ENCODE results near the gene PDLIM4. TPM values are rescaled to one million over a fixed set of nuclear protein-coding genes. Genes with fewer than 3 reads are reported as not detected.

PDLIM4 gene
- total and polyA plus RNA-seq, 2 experiments from 2014 or later, result 25.2 to 31.8 TPM

DNA sequence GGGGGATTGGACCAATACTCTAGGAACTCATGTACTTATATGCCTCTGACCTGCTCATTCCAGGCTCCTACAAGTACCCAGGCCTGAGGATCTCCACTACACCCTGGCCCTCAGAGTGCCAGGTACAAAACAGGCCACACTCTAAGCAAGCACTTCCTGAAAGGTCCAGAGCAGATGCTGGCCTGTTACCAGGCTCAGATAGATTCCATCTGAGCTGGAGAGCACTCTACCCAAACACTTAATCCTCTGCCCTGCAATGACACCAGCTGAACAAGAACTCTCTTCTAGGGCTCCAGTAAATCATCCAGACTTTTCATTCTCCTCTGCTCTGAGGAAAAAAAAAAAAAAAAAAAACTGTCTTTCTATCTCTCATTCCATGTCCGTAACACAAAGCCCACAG lies 32.8 kb upstream of the PDLIM4 start (continued):
- TF ChIP-seq, protein P1, sequence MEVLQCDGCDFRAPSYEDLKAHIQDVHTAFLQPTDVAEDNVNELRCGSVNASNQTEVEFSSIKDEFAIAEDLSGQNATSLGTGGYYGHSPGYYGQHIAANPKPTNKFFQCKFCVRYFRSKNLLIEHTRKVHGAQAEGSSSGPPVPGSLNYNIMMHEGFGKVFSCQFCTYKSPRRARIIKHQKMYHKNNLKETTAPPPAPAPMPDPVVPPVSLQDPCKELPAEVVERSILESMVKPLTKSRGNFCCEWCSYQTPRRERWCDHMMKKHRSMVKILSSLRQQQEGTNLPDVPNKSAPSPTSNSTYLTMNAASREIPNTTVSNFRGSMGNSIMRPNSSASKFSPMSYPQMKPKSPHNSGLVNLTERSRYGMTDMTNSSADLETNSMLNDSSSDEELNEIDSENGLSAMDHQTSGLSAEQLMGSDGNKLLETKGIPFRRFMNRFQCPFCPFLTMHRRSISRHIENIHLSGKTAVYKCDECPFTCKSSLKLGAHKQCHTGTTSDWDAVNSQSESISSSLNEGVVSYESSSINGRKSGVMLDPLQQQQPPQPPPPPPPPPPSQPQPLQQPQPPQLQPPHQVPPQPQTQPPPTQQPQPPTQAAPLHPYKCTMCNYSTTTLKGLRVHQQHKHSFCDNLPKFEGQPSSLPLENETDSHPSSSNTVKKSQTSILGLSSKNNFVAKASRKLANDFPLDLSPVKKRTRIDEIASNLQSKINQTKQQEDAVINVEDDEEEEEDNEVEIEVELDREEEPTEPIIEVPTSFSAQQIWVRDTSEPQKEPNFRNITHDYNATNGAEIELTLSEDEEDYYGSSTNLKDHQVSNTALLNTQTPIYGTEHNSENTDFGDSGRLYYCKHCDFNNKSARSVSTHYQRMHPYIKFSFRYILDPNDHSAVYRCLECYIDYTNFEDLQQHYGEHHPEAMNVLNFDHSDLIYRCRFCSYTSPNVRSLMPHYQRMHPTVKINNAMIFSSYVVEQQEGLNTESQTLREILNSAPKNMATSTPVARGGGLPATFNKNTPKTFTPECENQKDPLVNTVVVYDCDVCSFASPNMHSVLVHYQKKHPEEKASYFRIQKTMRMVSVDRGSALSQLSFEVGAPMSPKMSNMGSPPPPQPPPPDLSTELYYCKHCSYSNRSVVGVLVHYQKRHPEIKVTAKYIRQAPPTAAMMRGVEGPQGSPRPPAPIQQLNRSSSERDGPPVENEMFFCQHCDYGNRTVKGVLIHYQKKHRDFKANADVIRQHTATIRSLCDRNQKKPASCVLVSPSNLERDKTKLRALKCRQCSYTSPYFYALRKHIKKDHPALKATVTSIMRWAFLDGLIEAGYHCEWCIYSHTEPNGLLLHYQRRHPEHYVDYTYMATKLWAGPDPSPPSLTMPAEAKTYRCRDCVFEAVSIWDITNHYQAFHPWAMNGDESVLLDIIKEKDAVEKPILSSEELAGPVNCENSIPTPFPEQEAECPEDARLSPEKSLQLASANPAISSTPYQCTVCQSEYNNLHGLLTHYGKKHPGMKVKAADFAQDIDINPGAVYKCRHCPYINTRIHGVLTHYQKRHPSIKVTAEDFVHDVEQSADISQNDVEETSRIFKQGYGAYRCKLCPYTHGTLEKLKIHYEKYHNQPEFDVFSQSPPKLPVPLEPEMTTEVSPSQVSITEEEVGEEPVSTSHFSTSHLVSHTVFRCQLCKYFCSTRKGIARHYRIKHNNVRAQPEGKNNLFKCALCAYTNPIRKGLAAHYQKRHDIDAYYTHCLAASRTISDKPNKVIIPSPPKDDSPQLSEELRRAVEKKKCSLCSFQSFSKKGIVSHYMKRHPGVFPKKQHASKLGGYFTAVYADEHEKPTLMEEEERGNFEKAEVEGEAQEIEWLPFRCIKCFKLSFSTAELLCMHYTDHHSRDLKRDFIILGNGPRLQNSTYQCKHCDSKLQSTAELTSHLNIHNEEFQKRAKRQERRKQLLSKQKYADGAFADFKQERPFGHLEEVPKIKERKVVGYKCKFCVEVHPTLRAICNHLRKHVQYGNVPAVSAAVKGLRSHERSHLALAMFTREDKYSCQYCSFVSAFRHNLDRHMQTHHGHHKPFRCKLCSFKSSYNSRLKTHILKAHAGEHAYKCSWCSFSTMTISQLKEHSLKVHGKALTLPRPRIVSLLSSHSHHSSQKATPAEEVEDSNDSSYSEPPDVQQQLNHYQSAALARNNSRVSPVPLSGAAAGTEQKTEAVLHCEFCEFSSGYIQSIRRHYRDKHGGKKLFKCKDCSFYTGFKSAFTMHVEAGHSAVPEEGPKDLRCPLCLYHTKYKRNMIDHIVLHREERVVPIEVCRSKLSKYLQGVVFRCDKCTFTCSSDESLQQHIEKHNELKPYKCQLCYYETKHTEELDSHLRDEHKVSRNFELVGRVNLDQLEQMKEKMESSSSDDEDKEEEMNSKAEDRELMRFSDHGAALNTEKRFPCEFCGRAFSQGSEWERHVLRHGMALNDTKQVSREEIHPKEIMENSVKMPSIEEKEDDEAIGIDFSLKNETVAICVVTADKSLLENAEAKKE (CRISPR knock-in tag; IDR thresholded peaks at IDR 0.05), result no peak
- no peak for TF ChIP-seq STAT1 (IDR thresholded peaks at IDR 0.05; ENCODE audit: unreplicated experiment)
- TF ChIP-seq JUNB (IDR thresholded peaks at IDR 0.05; ENCODE audit: unreplicated experiment), result no peak
- no peak for TF ChIP-seq CREB1 (CRISPR knock-in tag; IDR thresholded peaks at IDR 0.05; ENCODE audit: low read depth)
- TF ChIP-seq ZNF331 (CRISPR knock-in tag; IDR thresholded peaks at IDR 0.05; ENCODE audit: low read depth), result no peak
- no peak for TF ChIP-seq EZH2phosphoT487 (IDR thresholded peaks at IDR 0.05; ENCODE audit: unreplicated experiment)

DNA sequence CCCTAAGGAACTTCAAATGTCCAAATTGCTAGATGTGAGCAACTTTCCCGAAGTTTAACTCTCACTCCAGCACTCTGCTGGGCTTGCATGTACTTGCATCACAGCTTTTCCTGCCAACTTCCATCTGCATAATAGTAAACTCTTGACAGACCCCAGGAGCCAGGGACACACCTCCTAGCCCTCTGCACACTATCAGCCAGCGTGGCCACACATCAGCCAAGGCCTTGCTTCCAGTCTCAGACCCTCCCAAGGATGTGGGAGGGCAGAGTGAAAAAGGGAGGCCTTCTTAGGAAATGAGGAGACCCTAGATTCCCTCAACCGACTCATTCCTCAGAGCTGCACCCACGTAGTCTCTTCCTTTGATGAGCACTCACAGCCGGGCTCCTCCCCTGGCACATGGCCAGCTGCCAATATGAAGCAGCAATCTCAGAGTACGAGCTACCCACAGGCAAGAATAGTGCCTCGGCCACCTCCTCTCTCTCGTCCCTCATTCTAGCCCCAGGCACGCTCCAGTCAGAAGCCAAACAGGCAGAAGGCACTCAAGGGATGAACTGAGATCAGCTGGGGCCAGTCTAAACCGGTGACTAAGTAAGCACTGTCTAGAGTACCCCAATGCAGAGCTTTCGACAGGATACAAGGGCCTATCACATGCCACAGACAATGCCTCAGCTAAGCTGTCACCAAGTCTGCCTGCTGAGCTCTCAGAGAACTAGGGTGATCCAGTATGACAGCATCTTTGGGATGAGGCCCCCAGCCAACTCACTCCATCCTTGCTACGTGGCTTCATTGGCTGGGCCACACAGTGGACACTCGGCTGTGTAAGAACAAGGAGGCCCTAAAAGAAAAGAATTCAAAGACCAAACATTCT lies 32.1 kb upstream of the PDLIM4 start:
- H3K27ac Mint-ChIP-seq, result no peak overlapping the region
- Histone ChIP-seq H2AFZ (no peak overlapping the region), H3K4me3 (no peak overlapping the region), H3K27ac (ENCODE audit: low read depth) (no peak overlapping the region), H3K4me1 (ENCODE audit: insufficient read depth) (no peaks in the 10 kb centered on the region), H3K79me2 (replicated peaks; ENCODE audit: insufficient read depth) (no peaks in the 10 kb centered on the region), H3K36me3 (ENCODE audit: insufficient read depth) (no peaks in the 10 kb centered on the region), H3F3A (replicated peaks; ENCODE audit: low read depth) (0 out of 2 replicates have a peak, but pooled peaks cover 3% of the 10 kb centered on the region), H4K20me1 (replicated peaks; ENCODE audit: insufficient read depth) (no peaks in the 10 kb centered on the region), H3K9me2 (ENCODE audit: insufficient read depth) (no peaks in the 10 kb centered on the region), H3K27me3 (ENCODE audit: insufficient read depth) (peaks cover 25% of the 10 kb centered on the region), H3K4me2 (no peak overlapping the region)
- no peak for DNase-seq (ENCODE audit: low spot score)
- peaks cover 28% of the 10 kb centered on the region for H3K27me3 Mint-ChIP-seq (ENCODE audit: insufficient read depth, low read depth, poor library complexity)
- no peak for ATAC-seq
- H3K4me1 Mint-ChIP-seq, result peaks cover 12% of the 10 kb centered on the region; the same call in 2 of the 3 replicates
- no peaks in the 10 kb centered on the region for H3K36me3 Mint-ChIP-seq (ENCODE audit: low read depth)
- H3K9me3 Mint-ChIP-seq, result no peaks in the 10 kb centered on the region
- no peak overlapping the region; the same call in 2 of the 3 replicates for H3K4me3 Mint-ChIP-seq
- TF ChIP-seq CREB1 (CRISPR knock-in tag; IDR thresholded peaks at IDR 0.05; ENCODE audit: low read depth) (no peak), ETS1 (IDR thresholded peaks at IDR 0.05) (no peak), EZH2phosphoT487 (IDR thresholded peaks at IDR 0.05; ENCODE audit: unreplicated experiment) (no peak), JUNB (IDR thresholded peaks at IDR 0.05; ENCODE audit: unreplicated experiment) (no peak), REST (IDR thresholded peaks at IDR 0.05; ENCODE audit: unreplicated experiment) (no peak), POLR2AphosphoS5 (IDR thresholded peaks at IDR 0.05; ENCODE audit: low read depth) (no peak), NANOG (IDR thresholded peaks at IDR 0.05; ENCODE audit: borderline replicate concordance) (no peak), ZNF331 (CRISPR knock-in tag; IDR thresholded peaks at IDR 0.05; ENCODE audit: low read depth) (no peak), STAT1 (IDR thresholded peaks at IDR 0.05; ENCODE audit: unreplicated experiment) (no peak), ZNF114 (CRISPR knock-in tag; IDR thresholded peaks at IDR 0.05) (no peak)

Data from GM23338 (cell line).